Nephron progenitor cell (in vitro differentiated cells): Measurements from ENCODE around the gene GYPC.

Source experiments
- DNase-seq: peaks from one replicate; pipeline ENCODE4 v3.0.0; 2021
- H3K27ac Mint-ChIP-seq: 2 replicates; pipeline ENCODE4 v1.8.0; 2021; ENCODE audit warnings: mild to moderate bottlenecking, moderate library complexity, mixed read lengths
- H3K27me3 Mint-ChIP-seq: 2 replicates; pipeline ENCODE4 v1.8.0; 2021; ENCODE audit warnings: mild to moderate bottlenecking, low read depth, mixed read lengths; ENCODE audit not compliant: poor library complexity
- H3K36me3 Mint-ChIP-seq: 2 replicates; pipeline ENCODE4 v1.8.0; 2021; ENCODE audit warnings: low read depth, mixed read lengths
- H3K4me1 Mint-ChIP-seq: 2 replicates; pipeline ENCODE4 v1.8.0; 2021; ENCODE audit warnings: mixed read lengths
- H3K4me3 Mint-ChIP-seq: 2 replicates; pipeline ENCODE4 v1.8.0; 2021; ENCODE audit warnings: mild to moderate bottlenecking, moderate library complexity, mixed read lengths
- H3K9me3 Mint-ChIP-seq: 2 replicates; pipeline ENCODE4 v1.8.0; 2021; ENCODE audit warnings: mild to moderate bottlenecking, moderate library complexity, mixed read lengths
- CTCF ChIP-seq: fragments of 200-600 bp; sonication (generic); IDR thresholded peaks from 2 replicates; pipeline ENCODE4 v1.5.0; 2021; ENCODE audit warnings: antibody characterized with exemption

The GYPC gene

GRCh38 chr2:126730655-126731054 is 74.7 kb downstream of the GYPC start:
- H3K27ac Mint-ChIP-seq: peak overlapping the region; percentile 29
- no peak for DNase-seq
- H3K4me1 Mint-ChIP-seq: no peaks in the 10 kb centered on the region
- no peak for TF ChIP-seq CTCF
- peaks cover 4% of the 10 kb centered on the region for H3K27me3 Mint-ChIP-seq
- H3K9me3 Mint-ChIP-seq: peaks cover 17% of the 10 kb centered on the region
- peaks cover under 1% of the 10 kb centered on the region for H3K36me3 Mint-ChIP-seq
- H3K4me3 Mint-ChIP-seq: no peak overlapping the region

GRCh38 chr2:126731353-126731752 is 75.4 kb downstream of the GYPC start:
- H3K36me3 Mint-ChIP-seq: no peaks in the 10 kb centered on the region
- DNase-seq: no peak
- TF ChIP-seq CTCF: no peak
- H3K4me1 Mint-ChIP-seq: no peaks in the 10 kb centered on the region
- peaks cover 4% of the 10 kb centered on the region for H3K27me3 Mint-ChIP-seq
- H3K27ac Mint-ChIP-seq: no peak overlapping the region
- H3K4me3 Mint-ChIP-seq: no peak overlapping the region
- peaks cover 10% of the 10 kb centered on the region for H3K9me3 Mint-ChIP-seq

GRCh38 chr2:126732682-126733245 is 76.8 kb downstream of the GYPC start:
- H3K4me1 Mint-ChIP-seq: no peaks in the 10 kb centered on the region
- H3K9me3 Mint-ChIP-seq: no peaks in the 10 kb centered on the region
- H3K36me3 Mint-ChIP-seq: no peaks in the 10 kb centered on the region
- H3K27me3 Mint-ChIP-seq: peaks cover 4% of the 10 kb centered on the region
- no peak overlapping the region for H3K4me3 Mint-ChIP-seq
- TF ChIP-seq CTCF: no peak
- DNase-seq: no peak
- peak overlapping the region; percentile 34 for H3K27ac Mint-ChIP-seq

GRCh38 chr2:126733795-126734194 is 77.8 kb downstream of the GYPC start:
- no peak for DNase-seq
- no peaks in the 10 kb centered on the region for H3K4me1 Mint-ChIP-seq
- H3K27ac Mint-ChIP-seq: no peak overlapping the region
- H3K4me3 Mint-ChIP-seq: no peak overlapping the region
- no peaks in the 10 kb centered on the region for H3K9me3 Mint-ChIP-seq
- no peaks in the 10 kb centered on the region for H3K36me3 Mint-ChIP-seq
- H3K27me3 Mint-ChIP-seq: peaks cover 4% of the 10 kb centered on the region
- no peak for TF ChIP-seq CTCF

- no peak overlapping the region for H3K4me3 Mint-ChIP-seq
- peaks cover 5% of the 10 kb centered on the region for H3K9me3 Mint-ChIP-seq
- DNase-seq: no peak
- no peak for TF ChIP-seq CTCF
- no peak overlapping the region for H3K27ac Mint-ChIP-seq
- peaks cover 4% of the 10 kb centered on the region for H3K27me3 Mint-ChIP-seq
- no peaks in the 10 kb centered on the region for H3K36me3 Mint-ChIP-seq
- H3K4me1 Mint-ChIP-seq: no peaks in the 10 kb centered on the region
These were observed 80.3 kb downstream of the GYPC start for GRCh38 chr2:126736133-126736874.

GRCh38 chr2:126739141-126739540 is 83.2 kb downstream of the GYPC start:
- no peaks in the 10 kb centered on the region for H3K27me3 Mint-ChIP-seq
- DNase-seq: no peak
- no peak overlapping the region for H3K4me3 Mint-ChIP-seq
- TF ChIP-seq CTCF: no peak
- peaks cover 17% of the 10 kb centered on the region for H3K36me3 Mint-ChIP-seq
- no peak overlapping the region for H3K27ac Mint-ChIP-seq
- no peaks in the 10 kb centered on the region for H3K4me1 Mint-ChIP-seq
- peaks cover 33% of the 10 kb centered on the region for H3K9me3 Mint-ChIP-seq
